ENCODE results near the gene FAM13A.

DNA sequence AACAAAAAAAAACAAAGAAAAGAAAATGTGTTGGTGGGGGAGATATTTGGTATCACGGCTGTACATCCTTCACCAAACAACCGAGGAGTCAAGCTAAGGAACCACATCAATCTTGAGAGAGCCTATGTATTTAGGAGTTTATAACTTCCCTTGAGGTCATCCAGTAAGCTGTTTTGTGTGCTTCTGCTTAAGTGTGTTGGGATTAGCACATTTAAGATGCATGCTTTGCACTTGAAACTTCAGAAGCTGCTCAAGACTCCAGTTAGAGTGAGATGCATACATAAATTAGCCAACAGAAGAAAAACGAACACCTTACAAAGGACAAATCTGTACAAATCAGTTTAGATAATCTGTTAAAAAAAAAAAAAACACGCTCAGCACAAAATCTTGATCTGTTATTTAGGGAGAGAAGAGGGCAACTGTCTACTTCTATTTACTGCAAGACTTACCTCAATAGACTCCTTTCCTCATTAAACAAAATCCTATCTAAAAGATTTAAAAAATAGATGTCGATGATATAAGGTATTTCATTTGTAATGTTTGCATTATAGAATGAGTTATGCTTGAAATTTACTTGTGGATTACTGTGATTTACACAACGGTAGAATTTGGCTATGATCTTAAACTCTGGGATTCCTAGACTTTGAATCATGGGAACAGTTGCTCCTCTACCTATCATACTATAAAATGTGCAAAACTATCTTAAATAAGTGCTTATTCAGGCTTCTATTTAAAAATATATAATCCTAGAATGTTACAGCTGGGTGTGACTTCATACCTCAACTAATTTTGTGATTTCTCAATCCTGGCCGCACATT, 305.5 kb downstream of the FAM13A start:
- TF ChIP-seq, protein P1, sequence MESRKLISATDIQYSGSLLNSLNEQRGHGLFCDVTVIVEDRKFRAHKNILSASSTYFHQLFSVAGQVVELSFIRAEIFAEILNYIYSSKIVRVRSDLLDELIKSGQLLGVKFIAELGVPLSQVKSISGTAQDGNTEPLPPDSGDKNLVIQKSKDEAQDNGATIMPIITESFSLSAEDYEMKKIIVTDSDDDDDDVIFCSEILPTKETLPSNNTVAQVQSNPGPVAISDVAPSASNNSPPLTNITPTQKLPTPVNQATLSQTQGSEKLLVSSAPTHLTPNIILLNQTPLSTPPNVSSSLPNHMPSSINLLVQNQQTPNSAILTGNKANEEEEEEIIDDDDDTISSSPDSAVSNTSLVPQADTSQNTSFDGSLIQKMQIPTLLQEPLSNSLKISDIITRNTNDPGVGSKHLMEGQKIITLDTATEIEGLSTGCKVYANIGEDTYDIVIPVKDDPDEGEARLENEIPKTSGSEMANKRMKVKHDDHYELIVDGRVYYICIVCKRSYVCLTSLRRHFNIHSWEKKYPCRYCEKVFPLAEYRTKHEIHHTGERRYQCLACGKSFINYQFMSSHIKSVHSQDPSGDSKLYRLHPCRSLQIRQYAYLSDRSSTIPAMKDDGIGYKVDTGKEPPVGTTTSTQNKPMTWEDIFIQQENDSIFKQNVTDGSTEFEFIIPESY (IDR thresholded peaks at IDR 0.05; ENCODE audit: borderline replicate concordance, low read depth) = no peak
- TF ChIP-seq, protein P2, sequence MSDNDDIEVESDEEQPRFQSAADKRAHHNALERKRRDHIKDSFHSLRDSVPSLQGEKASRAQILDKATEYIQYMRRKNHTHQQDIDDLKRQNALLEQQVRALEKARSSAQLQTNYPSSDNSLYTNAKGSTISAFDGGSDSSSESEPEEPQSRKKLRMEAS (IDR thresholded peaks at IDR 0.05; ENCODE audit: low read depth) = no peak
- TF ChIP-seq, protein P3, sequence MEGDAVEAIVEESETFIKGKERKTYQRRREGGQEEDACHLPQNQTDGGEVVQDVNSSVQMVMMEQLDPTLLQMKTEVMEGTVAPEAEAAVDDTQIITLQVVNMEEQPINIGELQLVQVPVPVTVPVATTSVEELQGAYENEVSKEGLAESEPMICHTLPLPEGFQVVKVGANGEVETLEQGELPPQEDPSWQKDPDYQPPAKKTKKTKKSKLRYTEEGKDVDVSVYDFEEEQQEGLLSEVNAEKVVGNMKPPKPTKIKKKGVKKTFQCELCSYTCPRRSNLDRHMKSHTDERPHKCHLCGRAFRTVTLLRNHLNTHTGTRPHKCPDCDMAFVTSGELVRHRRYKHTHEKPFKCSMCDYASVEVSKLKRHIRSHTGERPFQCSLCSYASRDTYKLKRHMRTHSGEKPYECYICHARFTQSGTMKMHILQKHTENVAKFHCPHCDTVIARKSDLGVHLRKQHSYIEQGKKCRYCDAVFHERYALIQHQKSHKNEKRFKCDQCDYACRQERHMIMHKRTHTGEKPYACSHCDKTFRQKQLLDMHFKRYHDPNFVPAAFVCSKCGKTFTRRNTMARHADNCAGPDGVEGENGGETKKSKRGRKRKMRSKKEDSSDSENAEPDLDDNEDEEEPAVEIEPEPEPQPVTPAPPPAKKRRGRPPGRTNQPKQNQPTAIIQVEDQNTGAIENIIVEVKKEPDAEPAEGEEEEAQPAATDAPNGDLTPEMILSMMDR (IDR thresholded peaks at IDR 0.05) = no peak
- TF ChIP-seq, protein P4, sequence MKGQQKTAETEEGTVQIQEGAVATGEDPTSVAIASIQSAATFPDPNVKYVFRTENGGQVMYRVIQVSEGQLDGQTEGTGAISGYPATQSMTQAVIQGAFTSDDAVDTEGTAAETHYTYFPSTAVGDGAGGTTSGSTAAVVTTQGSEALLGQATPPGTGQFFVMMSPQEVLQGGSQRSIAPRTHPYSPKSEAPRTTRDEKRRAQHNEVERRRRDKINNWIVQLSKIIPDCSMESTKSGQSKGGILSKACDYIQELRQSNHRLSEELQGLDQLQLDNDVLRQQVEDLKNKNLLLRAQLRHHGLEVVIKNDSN (IDR thresholded peaks at IDR 0.05; ENCODE audit: borderline replicate concordance, low read depth) = no peak
- TF ChIP-seq EP300 (IDR thresholded peaks at IDR 0.05; ENCODE audit: borderline replicate concordance in 1 of 2, low read depth in 1 of 2, low read length in 1 of 2) = no peak
- no peak for TF ChIP-seq GATA2 (CRISPR knock-in tag; IDR thresholded peaks at IDR 0.05)
- TF ChIP-seq EZH2phosphoT487 (IDR thresholded peaks at IDR 0.05; ENCODE audit: borderline replicate concordance, low read depth) = no peak
- no peak for TF ChIP-seq POLR2AphosphoS5 (IDR thresholded peaks at IDR 0.05; ENCODE audit: low read depth, low read length)
- TF ChIP-seq ELF1 (IDR thresholded peaks at IDR 0.05) = no peak
- TF ChIP-seq TAF1 (IDR thresholded peaks at IDR 0.05; ENCODE audit: borderline replicate concordance, low read depth, low read length) = no peak
- no peak for TF ChIP-seq CHD2 (IDR thresholded peaks at IDR 0.05; ENCODE audit: low read length, partially characterized antibody)
- no peak for TF ChIP-seq YY1 (IDR thresholded peaks at IDR 0.05; ENCODE audit: low read depth)
- TF ChIP-seq USF2 (IDR thresholded peaks at IDR 0.05; ENCODE audit: borderline replicate concordance, low read depth, low read length) = no peak
